SK-N-SH treated with all-trans-retinoic acid at 6 μM for 48 hours (cell line): ENCODE data around the gene KCNIP1.

Source experiments
- ATAC-seq: fragments of 200-7000 bp; cut with Tn5 transposase; 3 replicates; pipeline ENCODE4 v1.9.1; 2020; ENCODE audit warnings: mild to moderate bottlenecking, moderate library complexity
- ARNTL ChIP-seq: fragments of 450-650 bp; formaldehyde crosslinking; IDR thresholded peaks from 2 replicates; pipeline ENCODE4 v1.5.0; 2020; ENCODE audit warnings: low read depth, mild to moderate bottlenecking, moderate library complexity, borderline replicate concordance
- BACH2 ChIP-seq: fragments of 250-450 bp; sonication (Bioruptor Pico); IDR thresholded peaks from 2 replicates; pipeline ENCODE4 v1.9.0; 2021; ENCODE audit warnings: mild to moderate bottlenecking, borderline replicate concordance
- CREB5 ChIP-seq: fragments of 250-450 bp; sonication (Bioruptor Pico); IDR thresholded peaks from 2 replicates; pipeline ENCODE4 v1.5.1; 2020; ENCODE audit warnings: low read depth, mild to moderate bottlenecking, moderate library complexity
- CSDC2 ChIP-seq: fragments of 250-450 bp; sonication (Bioruptor Pico); IDR thresholded peaks from 2 replicates; pipeline ENCODE4 v1.5.0; 2020; ENCODE audit warnings: mild to moderate bottlenecking, moderate library complexity
- CSRNP3 ChIP-seq: fragments of 250-450 bp; sonication (Bioruptor Pico); IDR thresholded peaks from 2 replicates; pipeline ENCODE4 v1.5.1; 2021; ENCODE audit warnings: mild to moderate bottlenecking, moderate library complexity
- ESRRG ChIP-seq: fragments of 250-450 bp; sonication (Bioruptor Pico); IDR thresholded peaks from 2 replicates; pipeline ENCODE4 v1.6.1; 2021; ENCODE audit warnings: mild to moderate bottlenecking
- ISL1 ChIP-seq: fragments of 250-450 bp; sonication (Bioruptor Pico); IDR thresholded peaks from 2 replicates; pipeline ENCODE4 v2.1.2; 2022; ENCODE audit warnings: mild to moderate bottlenecking, moderate library complexity
- OSR1 ChIP-seq: fragments of 250-450 bp; sonication (Bioruptor Pico); IDR thresholded peaks from 2 replicates; pipeline ENCODE4 v1.8.0; 2022; ENCODE audit warnings: moderate library complexity, mild to moderate bottlenecking, inconsistent platforms
- PATZ1 ChIP-seq: fragments of 250-450 bp; sonication (Bioruptor Pico); IDR thresholded peaks from 2 replicates; pipeline ENCODE4 v1.8.0; 2020; ENCODE audit warnings: mild to moderate bottlenecking, moderate library complexity, borderline replicate concordance
- POU6F1 ChIP-seq: fragments of 250-450 bp; sonication (Bioruptor Pico); IDR thresholded peaks from 2 replicates; pipeline ENCODE4 v1.8.0; 2021; ENCODE audit warnings: low read depth, mild to moderate bottlenecking, moderate library complexity, borderline replicate concordance
- PPARA ChIP-seq: fragments of 250-450 bp; sonication (Bioruptor Pico); IDR thresholded peaks from 2 replicates; pipeline ENCODE4 v1.5.0; 2020; ENCODE audit warnings: mild to moderate bottlenecking, borderline replicate concordance
- RARB ChIP-seq: fragments of 250-450 bp; sonication (Bioruptor Pico); IDR thresholded peaks from 2 replicates; pipeline ENCODE4 v1.8.0; 2021; ENCODE audit warnings: mild to moderate bottlenecking, moderate library complexity
- SNAI2 ChIP-seq: fragments of 250-450 bp; sonication (Bioruptor Pico); IDR thresholded peaks from 2 replicates; pipeline ENCODE4 v1.5.0; 2020; ENCODE audit warnings: mild to moderate bottlenecking, moderate library complexity
- TCF4 ChIP-seq: fragments of 250-450 bp; sonication (Bioruptor Pico); IDR thresholded peaks from 2 replicates; pipeline ENCODE4 v1.8.0; 2021; ENCODE audit warnings: mild to moderate bottlenecking, moderate library complexity, borderline replicate concordance
- TOX ChIP-seq: fragments of 250-450 bp; sonication (Bioruptor Pico); IDR thresholded peaks from 2 replicates; pipeline ENCODE4 v1.8.0; 2021; ENCODE audit warnings: mild to moderate bottlenecking, moderate library complexity, borderline replicate concordance
- TSHZ2 ChIP-seq: fragments of 250-450 bp; sonication (Bioruptor Pico); IDR thresholded peaks from 2 replicates; pipeline ENCODE4 v1.5.0; 2020; ENCODE audit warnings: mild to moderate bottlenecking, moderate library complexity
- ZC3H10 ChIP-seq: fragments of 250-450 bp; sonication (Bioruptor Pico); IDR thresholded peaks from 2 replicates; pipeline ENCODE4 v1.5.1; 2021; ENCODE audit warnings: mild to moderate bottlenecking, moderate library complexity
- ZFP3 ChIP-seq: fragments of 250-450 bp; sonication (Bioruptor Pico); IDR thresholded peaks from 2 replicates; pipeline ENCODE4 v1.5.0; 2020; ENCODE audit warnings: mild to moderate bottlenecking, moderate library complexity
- ZFP30 ChIP-seq: fragments of 450-650 bp; formaldehyde crosslinking; IDR thresholded peaks from 2 replicates; pipeline ENCODE4 v1.5.0; 2022; ENCODE audit warnings: mild to moderate bottlenecking, moderate library complexity
- ZNF565 ChIP-seq: fragments of 450-650 bp; formaldehyde crosslinking; conservative IDR thresholded peaks from 2 replicates; pipeline ENCODE4 v1.5.0; 2020; ENCODE audit warnings: low read depth, mild to moderate bottlenecking, moderate library complexity
- ZNF70 ChIP-seq: fragments of 450-650 bp; formaldehyde crosslinking; IDR thresholded peaks from 2 replicates; pipeline ENCODE4 v1.5.0; 2020; ENCODE audit warnings: mild to moderate bottlenecking, moderate library complexity
- ZNF8 ChIP-seq: fragments of 450-650 bp; formaldehyde crosslinking; IDR thresholded peaks from 2 replicates; pipeline ENCODE4 v1.5.0; 2020; ENCODE audit warnings: mild to moderate bottlenecking, moderate library complexity

KCNIP1 gene

GRCh38 chr5:170518277-170518676, 14.5 kb downstream of the KCNIP1 start:
- TF ChIP-seq POU6F1 (CRISPR knock-in tag) (no peak), ZNF8 (CRISPR knock-in tag) (no peak), SNAI2 (CRISPR knock-in tag) (no peak), ZFP30 (no peak), PATZ1 (CRISPR knock-in tag) (no peak), ESRRG (CRISPR knock-in tag) (no peak), OSR1 (CRISPR knock-in tag) (no peak), ARNTL (CRISPR knock-in tag) (no peak), CREB5 (CRISPR knock-in tag) (no peak), TCF4 (no peak), TOX (CRISPR knock-in tag) (no peak), ZNF565 (CRISPR knock-in tag) (no peak), CSRNP3 (CRISPR knock-in tag) (no peak), RARB (CRISPR knock-in tag) (no peak), ISL1 (CRISPR knock-in tag) (no peak), ZNF70 (no peak), BACH2 (no peak), CSDC2 (CRISPR knock-in tag) (no peak), TSHZ2 (CRISPR knock-in tag) (no peak)
- TF ChIP-seq, all 23 proteins: peak for 0
- no peak for ATAC-seq

GRCh38 chr5:170519549-170519948, 15.7 kb downstream of the KCNIP1 start:
- TF ChIP-seq CSRNP3 (CRISPR knock-in tag) (no peak), ZFP3 (CRISPR knock-in tag) (no peak), BACH2 (no peak), ZNF8 (CRISPR knock-in tag) (no peak), ZC3H10 (CRISPR knock-in tag) (no peak), TOX (CRISPR knock-in tag) (no peak), POU6F1 (CRISPR knock-in tag) (no peak), CSDC2 (CRISPR knock-in tag) (no peak), ARNTL (CRISPR knock-in tag) (no peak), ZNF70 (no peak), TSHZ2 (CRISPR knock-in tag) (no peak), SNAI2 (CRISPR knock-in tag) (no peak), PPARA (CRISPR knock-in tag) (no peak), ISL1 (CRISPR knock-in tag) (no peak), TCF4 (no peak), ZNF565 (CRISPR knock-in tag) (no peak)
- ATAC-seq, result no peak
